Spleen (tissue), 7 donors: Measurements from ENCODE around the gene TMEM140.

Experiments used
- CTCF ChIP-seq, 11 experiments: fragments of 200-600 bp in 7 of 11; fragments of 450-650 bp in 4 of 11; sonication (generic) in 4 of 11; IDR thresholded peaks in 8 of 11; conservative IDR thresholded peaks in 3 of 11; 1 replicate in 7 of 11; 2 replicates in 4 of 11; pipeline versions ENCODE4 v1.4.0 to v1.8.0; 2016 to 2021; ENCODE audit warnings: antibody characterized with exemption in 11 of 11, inconsistent platforms in 4 of 11, mild to moderate bottlenecking in 1 of 11
- POLR2A ChIP-seq, 3 donors: fragments of 450-650 bp; IDR thresholded peaks; one replicate each; pipeline ENCODE4 v1.5.1; 2017; ENCODE audit warnings: antibody characterized with exemption in 3 of 3, mild to moderate bottlenecking in 1 of 3
- POLR2AphosphoS5 ChIP-seq, 3 donors: sonication (generic); formaldehyde crosslinking; IDR thresholded peaks; one replicate each; pipeline ENCODE4 v1.5.1; 2017; ENCODE audit warnings: antibody characterized with exemption in 3 of 3
- donor health status: DM: no; HTN: no; CAD: no; lungs with moderate emphysema.
- donor health status: DM: no; HTN: no; CAD: no.
- donor health status: DM: no; HTN: no; CAD: no.

- TF ChIP-seq CTCF (IDR thresholded peaks at IDR 0.05 in 8 of 11, conservative IDR thresholded peaks at IDR 0.05 in 3 of 11), result no peak
- no peak for TF ChIP-seq POLR2A (IDR thresholded peaks at IDR 0.05)
- no peak for TF ChIP-seq POLR2AphosphoS5 (IDR thresholded peaks at IDR 0.05)
Observed at GRCh38 chr7:135186261-135186540, 38.3 kb downstream of the TMEM140 start.
